Measurements from ENCODE around the gene TRIM72.

GRCh38 chr16:31269541-31269940 lies 55.6 kb downstream of the TRIM72 start:
- TF ChIP-seq CTCF (IDR thresholded peaks at IDR 0.05; ENCODE audit: low read depth, low read length, poor library complexity, severe bottlenecking) (no peak), EZH2phosphoT487 (IDR thresholded peaks at IDR 0.05; ENCODE audit: borderline replicate concordance, low read length) (no peak)
